Thyroid gland (tissue), 4 donors: ENCODE data around the gene KCNE4.

Experiments
- POLR2A ChIP-seq, 2 donors: fragments of 450-650 bp; IDR thresholded peaks; one replicate each; pipeline ENCODE4 v1.6.1; 2017; ENCODE audit warnings: antibody characterized with exemption in 2 of 2, mild to moderate bottlenecking in 2 of 2, moderate library complexity in 1 of 2
- TF ChIP-seq, protein P1 (sequence below), 6 experiments: fragments of 200-600 bp in 3 of 6; fragments of 450-650 bp in 3 of 6; sonication (generic) in 3 of 6; IDR thresholded peaks; one replicate each; pipeline ENCODE4 v1.5.1; 2016 to 2019; ENCODE audit warnings: antibody characterized with exemption in 6 of 6, mild to moderate bottlenecking in 2 of 6, inconsistent platforms in 1 of 6, moderate library complexity in 1 of 6

DNA sequence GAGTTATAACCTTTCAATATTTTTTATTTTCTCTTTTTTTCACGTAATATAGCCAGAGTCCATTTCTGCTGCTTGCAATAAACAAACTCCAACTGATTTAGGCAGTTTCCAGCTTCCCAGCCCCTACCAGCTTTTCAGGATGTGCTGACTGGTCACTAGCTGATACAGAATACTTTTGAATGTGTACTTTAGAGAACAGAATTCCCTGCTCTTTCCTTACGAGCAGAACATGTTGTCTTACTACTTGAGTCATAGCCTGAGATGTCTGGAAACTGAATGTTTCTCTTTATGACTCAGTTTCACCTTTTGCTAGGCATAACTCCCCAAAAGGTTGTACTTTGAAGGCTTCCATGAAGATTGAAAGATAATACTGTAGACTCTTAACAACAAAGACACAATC lies 44.5 kb upstream of the KCNE4 start:
- TF ChIP-seq, protein P1, sequence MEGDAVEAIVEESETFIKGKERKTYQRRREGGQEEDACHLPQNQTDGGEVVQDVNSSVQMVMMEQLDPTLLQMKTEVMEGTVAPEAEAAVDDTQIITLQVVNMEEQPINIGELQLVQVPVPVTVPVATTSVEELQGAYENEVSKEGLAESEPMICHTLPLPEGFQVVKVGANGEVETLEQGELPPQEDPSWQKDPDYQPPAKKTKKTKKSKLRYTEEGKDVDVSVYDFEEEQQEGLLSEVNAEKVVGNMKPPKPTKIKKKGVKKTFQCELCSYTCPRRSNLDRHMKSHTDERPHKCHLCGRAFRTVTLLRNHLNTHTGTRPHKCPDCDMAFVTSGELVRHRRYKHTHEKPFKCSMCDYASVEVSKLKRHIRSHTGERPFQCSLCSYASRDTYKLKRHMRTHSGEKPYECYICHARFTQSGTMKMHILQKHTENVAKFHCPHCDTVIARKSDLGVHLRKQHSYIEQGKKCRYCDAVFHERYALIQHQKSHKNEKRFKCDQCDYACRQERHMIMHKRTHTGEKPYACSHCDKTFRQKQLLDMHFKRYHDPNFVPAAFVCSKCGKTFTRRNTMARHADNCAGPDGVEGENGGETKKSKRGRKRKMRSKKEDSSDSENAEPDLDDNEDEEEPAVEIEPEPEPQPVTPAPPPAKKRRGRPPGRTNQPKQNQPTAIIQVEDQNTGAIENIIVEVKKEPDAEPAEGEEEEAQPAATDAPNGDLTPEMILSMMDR (IDR thresholded peaks at IDR 0.05): no peak
- TF ChIP-seq POLR2A (IDR thresholded peaks at IDR 0.05): no peak
